Right lung (tissue), 5 donors: Measurements from ENCODE around the gene CAND1. TPM values are rescaled to one million over a fixed set of nuclear protein-coding genes. Genes with fewer than 3 reads are reported as not detected.
A peak's percentile ranks its signal among the peaks of the same experiment; 100 is the strongest.

Experiments
- DNase-seq, 2 donors: peaks; one replicate each; pipeline ENCODE4 v3.0.0-alpha.2; 2013
- polyA plus RNA-seq, 5 donors: library from polyadenylated mRNA; unstranded; fragments of 120-200 nt; gene quantifications; one replicate each; pipeline versions ENCODE4 v1.2.1 to v1.2.3, GENCODE V29; 2013; ENCODE audit warnings: inconsistent platforms in 1 of 5, low replicate concordance in 1 of 5; ENCODE audit not compliant: insufficient read length in 5 of 5, insufficient read depth in 1 of 5

Gene CAND1
- polyA plus RNA-seq, 5 donors = 105 to 202 (median 173) TPM

DNA sequence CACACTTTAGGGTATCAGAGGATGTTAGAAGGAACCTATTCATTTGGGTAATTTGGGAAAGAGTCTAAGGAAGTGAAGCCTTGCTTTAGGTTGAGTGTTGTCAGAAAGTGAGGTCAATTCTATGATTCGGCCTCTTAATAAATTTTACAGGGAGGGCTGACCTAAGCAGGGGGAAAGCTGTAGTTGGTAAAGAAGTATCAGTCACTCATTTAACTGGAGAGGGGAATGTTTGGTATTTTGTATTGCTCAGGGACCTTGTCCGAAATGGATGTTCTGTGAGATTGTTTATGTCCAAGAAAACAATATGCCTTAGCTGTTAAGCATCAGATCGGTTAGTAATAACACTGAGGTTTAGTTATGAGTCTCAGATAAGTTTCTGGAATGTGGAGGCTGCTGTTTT lies 7.3 kb downstream of the CAND1 start:
- no peak for DNase-seq

- DNase-seq = no peak
Measured at GRCh38 chr12:67279637-67280036, 10.5 kb downstream of the CAND1 start.

DNA sequence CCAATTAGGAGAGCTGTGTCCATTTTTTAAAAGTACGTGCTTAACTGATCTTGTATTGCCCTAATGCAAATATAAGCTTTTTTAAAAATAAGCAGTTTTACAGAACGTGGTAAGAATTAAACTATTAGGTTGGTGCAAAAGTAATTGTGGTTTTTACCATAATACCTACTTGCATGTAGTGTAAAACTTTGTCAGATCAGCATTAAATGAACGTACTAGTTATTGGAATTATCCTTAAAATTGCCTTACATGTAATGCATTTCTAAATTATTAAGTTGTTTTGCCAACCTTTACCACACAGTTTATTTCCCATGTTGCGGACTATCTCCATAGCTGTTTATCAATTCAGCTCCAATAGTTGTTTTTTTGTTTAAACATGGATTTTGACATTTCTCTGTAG lies 10.9 kb downstream of the CAND1 start:
- DNase-seq = no peak

DNA sequence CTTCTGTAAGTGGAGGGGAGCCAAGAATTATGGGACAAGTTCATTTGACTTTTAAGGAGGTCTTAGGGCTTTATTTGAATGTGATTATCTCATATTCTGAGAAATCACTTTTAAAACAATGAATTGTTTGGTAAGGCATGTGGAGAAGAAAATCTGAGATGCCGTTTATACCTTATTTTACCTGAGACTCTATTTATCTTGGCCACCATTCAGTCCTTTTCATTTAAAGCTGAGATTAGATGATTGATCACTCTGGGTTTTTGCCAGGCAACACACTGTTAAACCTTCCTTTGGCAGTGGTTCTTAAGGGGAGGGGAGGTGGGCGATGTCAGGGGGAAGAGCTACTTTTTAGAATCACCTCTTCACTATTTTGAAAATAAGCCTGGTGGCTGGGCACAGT lies 11.4 kb downstream of the CAND1 start:
- DNase-seq = no peak

GRCh38 chr12:67284561-67284960 lies 15.4 kb downstream of the CAND1 start:
- DNase-seq = no peak

DNA sequence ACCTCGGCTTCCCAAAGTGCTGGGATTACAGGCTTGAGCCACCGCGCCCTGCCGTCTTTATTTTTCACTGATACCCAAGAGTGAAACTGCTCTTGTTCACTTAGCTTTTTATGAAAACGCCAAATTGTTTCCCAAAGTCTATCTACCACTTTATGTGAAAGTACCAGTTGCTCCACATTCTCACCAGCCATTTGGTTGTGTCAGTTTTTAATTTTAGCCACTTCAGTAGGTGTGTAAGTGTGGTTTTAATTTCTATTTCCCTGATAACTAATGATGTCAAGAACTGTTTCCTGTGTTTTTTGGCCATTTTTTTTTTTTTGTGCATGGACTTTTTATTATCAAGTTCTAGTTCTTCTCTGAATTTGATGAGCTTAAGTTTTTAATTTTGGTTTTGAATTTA lies 17.1 kb downstream of the CAND1 start:
- DNase-seq = no peak

GRCh38 chr12:67287311-67287710 lies 18.2 kb downstream of the CAND1 start:
- no peak for DNase-seq

DNA sequence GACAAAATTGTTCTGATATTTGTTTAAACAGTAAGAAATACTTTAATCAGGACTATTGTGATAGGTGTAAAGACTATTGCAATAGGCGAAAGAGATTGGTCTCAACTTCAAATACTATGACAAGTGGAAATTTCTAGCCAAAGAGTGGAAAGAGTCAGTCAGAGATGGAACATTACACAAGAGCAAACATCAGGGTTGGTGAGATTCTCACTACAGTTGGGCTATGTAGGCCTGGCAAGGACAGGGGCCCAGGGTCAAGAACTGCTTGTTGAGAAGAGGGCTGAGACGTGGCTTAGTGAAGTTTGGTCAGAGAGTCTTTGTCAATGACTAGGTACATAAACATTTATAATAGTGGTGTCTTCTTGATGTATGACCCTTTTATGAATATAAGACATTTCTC lies 19.4 kb downstream of the CAND1 start:
- DNase-seq = no peak

GRCh38 chr12:67290378-67290777 lies 21.2 kb downstream of the CAND1 start:
- no peak for DNase-seq

DNA sequence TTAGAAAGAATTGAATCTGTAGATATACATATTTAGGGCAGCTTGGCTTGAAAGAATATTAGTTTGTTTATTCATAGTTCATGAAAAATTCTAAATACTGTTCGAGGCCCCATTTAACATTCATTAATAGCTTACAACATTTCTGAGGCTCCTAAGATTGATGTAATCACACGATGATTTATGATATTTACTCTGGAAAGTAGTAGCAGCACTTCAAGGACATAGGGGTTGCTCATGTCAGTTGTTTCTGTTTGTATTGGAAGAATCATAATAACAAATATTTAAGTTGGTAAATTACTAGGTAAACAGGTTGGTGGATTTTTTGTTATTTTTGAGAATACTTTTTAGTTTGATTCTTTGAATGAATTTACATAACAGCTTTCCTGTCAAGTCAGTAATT lies 30.4 kb downstream of the CAND1 start:
- no peak for DNase-seq

GRCh38 chr12:67299926-67300325 lies 30.8 kb downstream of the CAND1 start:
- no peak for DNase-seq

GRCh38 chr12:67302162-67302561 lies 33.0 kb downstream of the CAND1 start:
- no peak for DNase-seq

DNA sequence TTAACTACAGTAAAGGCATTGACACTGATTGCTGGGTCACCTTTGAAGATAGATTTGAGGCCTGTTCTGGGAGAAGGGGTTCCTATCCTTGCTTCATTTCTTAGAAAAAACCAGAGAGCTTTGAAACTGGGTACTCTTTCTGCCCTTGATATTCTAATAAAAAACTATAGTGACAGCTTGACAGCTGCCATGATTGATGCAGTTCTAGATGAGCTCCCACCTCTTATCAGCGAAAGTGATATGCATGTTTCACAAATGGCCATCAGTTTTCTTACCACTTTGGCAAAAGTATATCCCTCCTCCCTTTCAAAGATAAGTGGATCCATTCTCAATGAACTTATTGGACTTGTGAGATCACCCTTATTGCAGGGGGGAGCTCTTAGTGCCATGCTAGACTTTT lies 36.4 kb downstream of the CAND1 start:
- DNase-seq = no peak

GRCh38 chr12:67306712-67307111 lies 37.6 kb downstream of the CAND1 start:
- no peak for DNase-seq

DNA sequence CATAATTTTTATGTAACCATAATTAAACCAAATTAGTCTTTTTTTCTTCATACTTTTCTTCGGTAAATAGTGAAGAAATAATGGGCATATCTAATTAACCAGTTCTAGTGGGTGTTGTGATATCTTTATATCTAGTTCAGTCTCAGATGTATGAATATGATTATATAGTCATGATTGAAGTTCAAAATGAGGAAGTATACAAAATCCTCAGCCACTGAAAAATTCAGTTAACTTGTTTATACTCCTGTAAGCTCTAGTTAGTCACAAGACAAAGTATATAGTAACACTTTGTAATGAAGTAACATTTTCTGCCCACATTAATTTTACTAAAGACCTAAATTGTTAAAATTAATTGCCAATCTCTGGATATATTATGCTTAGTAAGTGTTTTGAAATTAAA lies 46.5 kb downstream of the CAND1 start:
- no peak for DNase-seq

DNA sequence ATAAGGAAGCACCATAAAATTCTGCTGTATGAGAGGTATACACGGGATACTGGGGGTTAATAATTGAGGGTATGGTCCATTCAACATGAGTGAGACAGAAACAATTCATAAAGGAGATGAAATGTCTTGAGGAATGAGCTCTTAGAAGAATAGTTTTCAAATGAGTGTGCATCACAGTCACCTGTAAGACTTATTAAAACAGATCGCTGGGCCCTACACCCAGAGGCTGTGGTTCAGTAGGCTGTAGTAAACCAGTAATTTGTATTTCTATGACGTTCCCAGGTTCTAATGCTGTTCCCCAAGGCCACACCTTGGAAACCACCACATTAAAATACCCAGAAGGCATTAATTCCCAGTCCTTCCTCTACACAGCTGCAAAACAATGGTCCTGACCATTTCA lies 49.6 kb downstream of the CAND1 start:
- no peak for DNase-seq

DNA sequence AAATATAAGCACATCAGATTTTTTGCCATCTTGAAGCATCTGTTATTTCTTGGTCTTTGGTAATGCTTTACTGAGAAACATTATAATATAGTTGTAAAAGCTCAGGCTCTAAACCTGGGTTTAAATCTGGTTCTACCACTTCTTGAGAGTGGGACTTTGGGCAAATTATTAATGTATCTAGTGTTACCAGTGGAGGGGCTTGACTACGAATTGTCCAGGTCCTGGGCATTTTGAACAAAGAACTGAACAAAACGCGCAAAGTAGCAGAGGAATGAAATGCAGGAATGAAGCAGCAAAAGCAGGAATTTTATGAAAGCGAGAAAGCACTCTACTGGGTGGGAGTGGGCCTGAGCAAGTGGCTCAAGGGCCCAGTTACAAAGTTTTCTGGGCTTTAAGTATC lies 50.8 kb downstream of the CAND1 start:
- peak; percentile 31 to 35 for DNase-seq

- no peak for DNase-seq
Measured at GRCh38 chr12:67320614-67321295, 51.6 kb downstream of the CAND1 start.

DNA sequence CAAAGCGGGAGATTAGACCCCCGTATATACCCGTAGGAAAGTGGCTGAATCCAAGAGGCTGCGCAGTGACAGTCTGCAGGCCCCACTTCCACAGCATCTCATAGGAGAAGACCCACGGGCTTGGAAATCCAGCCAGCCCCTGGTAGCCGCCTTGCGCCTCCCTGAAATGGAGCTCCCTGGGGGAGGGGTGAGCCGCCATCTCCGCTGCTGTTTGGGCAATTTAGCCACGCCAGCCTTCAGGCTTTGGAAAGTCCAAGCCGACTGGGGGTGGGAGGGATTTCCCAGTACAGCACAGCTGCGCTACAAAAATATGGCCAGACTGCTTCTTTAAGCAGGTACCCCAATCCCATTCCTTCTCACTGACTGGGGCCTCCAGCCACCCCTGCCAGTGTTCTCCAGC lies 53.4 kb downstream of the CAND1 start:
- no peak for DNase-seq

DNA sequence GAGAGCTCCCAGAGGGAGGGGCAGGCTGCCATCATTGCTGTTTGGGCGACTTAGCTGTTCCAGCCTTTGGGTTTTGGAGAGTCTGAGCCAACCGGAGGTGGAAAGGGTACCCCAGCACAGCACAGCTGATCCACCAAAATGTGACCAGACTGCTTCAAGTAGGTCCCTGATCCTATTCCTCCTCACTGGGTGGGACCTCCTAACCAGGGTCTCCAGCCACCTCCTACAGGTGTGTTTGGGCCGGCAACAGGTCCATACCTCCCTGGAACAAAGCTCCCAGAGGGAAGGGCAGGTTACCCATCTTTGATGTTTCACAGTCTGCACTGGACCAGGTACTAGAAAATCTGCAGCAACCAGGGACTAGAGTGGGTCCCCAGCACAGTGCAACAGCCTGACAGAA lies 53.8 kb downstream of the CAND1 start:
- no peak for DNase-seq

- no peak for DNase-seq
Measured at GRCh38 chr12:67326637-67327036, 57.5 kb downstream of the CAND1 start.

DNA sequence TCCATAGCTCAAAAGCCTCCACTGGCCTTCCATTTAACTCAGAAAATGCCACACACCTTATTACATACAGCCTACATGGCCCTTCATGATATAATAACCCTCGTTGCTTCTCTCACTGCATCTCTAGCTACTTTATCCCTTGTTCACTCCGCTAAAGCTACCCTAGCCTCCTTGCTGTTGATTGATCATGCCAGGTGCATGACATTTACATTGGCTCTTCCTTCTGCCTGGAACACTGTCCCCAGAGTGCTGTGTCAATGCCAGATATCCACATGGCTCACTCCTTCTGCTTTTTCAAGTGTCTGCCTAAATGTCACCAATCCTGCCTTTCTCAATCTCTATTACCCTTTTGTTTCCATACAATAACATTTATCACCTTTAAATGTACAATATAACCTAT lies 58.3 kb downstream of the CAND1 start:
- no peak for DNase-seq

DNA sequence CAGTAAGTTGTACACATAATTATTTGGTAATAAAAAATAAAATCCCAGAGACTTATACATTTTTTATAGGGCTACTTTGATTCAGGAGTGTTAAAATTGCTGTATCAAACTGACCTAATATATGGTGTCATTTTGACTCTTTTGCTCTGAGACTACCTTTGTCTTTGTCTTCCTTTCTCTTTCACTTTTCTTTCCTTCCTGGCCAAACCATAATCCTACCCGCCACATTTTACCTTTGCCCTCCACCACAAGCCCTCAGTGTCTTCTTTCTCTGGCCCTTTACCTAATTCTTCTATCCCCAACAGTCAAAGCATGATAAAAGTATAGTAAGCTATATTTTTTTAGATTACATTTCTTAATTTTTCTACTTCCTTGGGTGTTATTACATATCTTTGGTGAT lies 62.0 kb downstream of the CAND1 start:
- no peak for DNase-seq

DNA sequence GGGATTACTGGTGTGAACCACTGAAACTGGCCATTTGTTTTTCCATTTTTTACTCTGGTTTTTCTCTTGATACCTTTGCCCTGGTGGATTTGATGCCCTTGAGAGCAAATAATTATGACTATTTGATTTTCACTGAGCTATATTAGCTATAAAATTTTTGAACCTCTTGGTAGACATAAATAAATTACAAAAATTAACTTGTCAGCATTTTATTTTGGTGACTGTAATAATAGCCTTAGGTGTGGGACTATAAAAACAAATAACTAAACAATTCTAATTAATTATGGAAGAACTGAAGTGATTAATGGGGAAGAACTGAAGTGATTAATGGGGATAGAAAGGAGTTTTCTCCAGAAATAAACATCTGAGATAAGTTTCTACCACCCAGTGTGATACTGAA lies 62.7 kb downstream of the CAND1 start:
- DNase-seq = no peak

GRCh38 chr12:67333649-67334048 lies 64.5 kb downstream of the CAND1 start:
- DNase-seq = no peak
